GM23338 (cell line): ENCODE data around the gene L3MBTL4. TPM values are rescaled to one million over a fixed set of nuclear protein-coding genes. Genes with fewer than 3 reads are reported as not detected.

Source experiments
- ATAC-seq: fragments of 200-7000 bp; cut with Tn5 transposase; 3 replicates; pipeline ENCODE4 v1.9.1; 2020
- DNase-seq: peaks from one replicate; pipeline ENCODE4 v3.0.0-alpha.2; 2015; ENCODE audit warnings: low spot score
- H2AFZ ChIP-seq: fragments of 200-600 bp; sonication (generic); 2 replicates; pipeline ENCODE4 v1.8.0; 2016; ENCODE audit warnings: antibody characterized with exemption, mild to moderate bottlenecking, moderate library complexity
- H3F3A ChIP-seq: fragments of 200-600 bp; sonication (generic); replicated peaks from 2 replicates; pipeline ENCODE4 v1.8.0; 2017; ENCODE audit warnings: antibody characterized with exemption, mixed run types, low read depth
- H3K27ac ChIP-seq: fragments of 200-600 bp; sonication (generic); 2 replicates; pipeline ENCODE4 v1.6.1; 2016; ENCODE audit warnings: low read depth
- H3K27me3 ChIP-seq: fragments of 200-600 bp; sonication (generic); 2 replicates; pipeline ENCODE4 v1.8.0; 2016; ENCODE audit warnings: mild to moderate bottlenecking, mixed run types, moderate library complexity; ENCODE audit not compliant: insufficient read depth
- H3K36me3 ChIP-seq: fragments of 200-600 bp; sonication (generic); 2 replicates; pipeline ENCODE4 v1.8.0; 2016; ENCODE audit warnings: mild to moderate bottlenecking; ENCODE audit not compliant: insufficient read depth
- H3K4me1 ChIP-seq: fragments of 200-600 bp; sonication (generic); 2 replicates; pipeline ENCODE4 v1.8.0; 2016; ENCODE audit warnings: mild to moderate bottlenecking, moderate library complexity; ENCODE audit not compliant: insufficient read depth
- H3K4me2 ChIP-seq: fragments of 200-600 bp; sonication (generic); 2 replicates; pipeline ENCODE4 v1.7.1; 2017; ENCODE audit warnings: mixed run types
- H3K4me3 ChIP-seq: fragments of 200-600 bp; sonication (generic); 2 replicates; pipeline ENCODE4 v1.6.1; 2016; ENCODE audit warnings: mixed run types
- H3K79me2 ChIP-seq: fragments of 200-600 bp; sonication (generic); replicated peaks from 2 replicates; pipeline ENCODE4 v1.8.0; 2017; ENCODE audit warnings: mild to moderate bottlenecking; ENCODE audit not compliant: insufficient read depth
- H3K9me2 ChIP-seq: fragments of 200-600 bp; sonication (generic); 2 replicates; pipeline ENCODE4 v1.8.0; 2017; ENCODE audit not compliant: insufficient read depth
- H4K20me1 ChIP-seq: fragments of 200-600 bp; sonication (generic); replicated peaks from 2 replicates; pipeline ENCODE4 v1.8.0; 2017; ENCODE audit warnings: mild to moderate bottlenecking; ENCODE audit not compliant: insufficient read depth
- H3K27ac Mint-ChIP-seq: 2 replicates; pipeline ENCODE4 v1.8.0; 2020; ENCODE audit warnings: inconsistent platforms, mild to moderate bottlenecking, moderate library complexity, mixed read lengths
- H3K27me3 Mint-ChIP-seq: 3 replicates; pipeline ENCODE4 v1.8.0; 2022; ENCODE audit warnings: low read depth, mild to moderate bottlenecking, moderate library complexity, mixed read lengths, inconsistent platforms; ENCODE audit not compliant: insufficient read depth, poor library complexity
- H3K36me3 Mint-ChIP-seq: 3 replicates; pipeline ENCODE4 v1.8.0; 2021; ENCODE audit warnings: low read depth, mild to moderate bottlenecking, inconsistent platforms, moderate library complexity, mixed read lengths
- H3K4me1 Mint-ChIP-seq: 3 replicates; pipeline ENCODE4 v1.8.0; 2020; ENCODE audit warnings: mild to moderate bottlenecking, inconsistent platforms, mixed read lengths
- H3K4me3 Mint-ChIP-seq: 3 replicates; pipeline ENCODE4 v1.8.0; 2021; ENCODE audit warnings: moderate library complexity, mild to moderate bottlenecking, inconsistent platforms, mixed read lengths
- H3K9me3 Mint-ChIP-seq: 3 replicates; pipeline ENCODE4 v1.8.0; 2020; ENCODE audit warnings: moderate library complexity, mild to moderate bottlenecking, inconsistent platforms, mixed read lengths
- CREB1 ChIP-seq: fragments of 250-450 bp; sonication (Bioruptor Pico); IDR thresholded peaks from 2 replicates; pipeline ENCODE4 v1.5.0; 2020; ENCODE audit warnings: low read depth, mild to moderate bottlenecking, moderate library complexity
- ZNF462 ChIP-seq: fragments of 250-450 bp; sonication (Bioruptor Pico); IDR thresholded peaks from 2 replicates; pipeline ENCODE4 v1.5.0; 2020; ENCODE audit warnings: mild to moderate bottlenecking, moderate library complexity
- polyA plus RNA-seq: library from polyadenylated mRNA; unstranded; fragments of >200 nt; fragmentation: Nextera tagmentation; extraction: Ambion mirVana; gene quantifications from 2 replicates; pipeline ENCODE4 v1.2.1, GENCODE V29; 2016
- total RNA-seq: library from RNA; depleted of rRNA; stranded (reverse); fragments of >200 nt; shearing (Covaris generic); gene quantifications from 2 replicates; pipeline ENCODE4 v1.2.3, GENCODE V29; 2014

Gene L3MBTL4
- total and polyA plus RNA-seq, 2 experiments from 2014 or later, result 0.48 to 2.8 TPM

- no peak overlapping the region for H2AFZ ChIP-seq
- H3K27me3 ChIP-seq, result no peaks in the 10 kb centered on the region
- H3K4me1 ChIP-seq, result no peaks in the 10 kb centered on the region
- no peak for DNase-seq
- peaks cover 19% of the 10 kb centered on the region for H3K9me2 ChIP-seq
- Mint-ChIP-seq H3K4me3 (no peak overlapping the region), H3K27me3 (peaks cover 3% of the 10 kb centered on the region), H3K9me3 (peaks cover 19% of the 10 kb centered on the region), H3K27ac (no peak overlapping the region), H3K4me1 (no peaks in the 10 kb centered on the region), H3K36me3 (peaks cover 12% of the 10 kb centered on the region)
- H3K27ac ChIP-seq, result no peak overlapping the region
- H3K4me2 ChIP-seq, result no peak overlapping the region
- H4K20me1 ChIP-seq, result no peaks in the 10 kb centered on the region
- 0 out of 2 replicates have a peak, but pooled peaks cover 3% of the 10 kb centered on the region for H3K36me3 ChIP-seq
- TF ChIP-seq ZNF462 (CRISPR knock-in tag) (no peak), CREB1 (CRISPR knock-in tag) (no peak)
- no peak for ATAC-seq
- no peaks in the 10 kb centered on the region for H3K79me2 ChIP-seq
- H3K4me3 ChIP-seq, result no peak overlapping the region
- no peaks in the 10 kb centered on the region for H3F3A ChIP-seq
Measured at GRCh38 chr18:6327895-6328620, 86.7 kb downstream of the L3MBTL4 start.

GRCh38 chr18:6327485-6327884, 87.2 kb downstream of the L3MBTL4 start:
- Histone ChIP-seq H4K20me1 (no peaks in the 10 kb centered on the region), H3K4me2 (no peak overlapping the region), H3K4me1 (no peaks in the 10 kb centered on the region), H3K27ac (no peak overlapping the region), H2AFZ (no peak overlapping the region), H3K27me3 (no peaks in the 10 kb centered on the region), H3F3A (no peaks in the 10 kb centered on the region), H3K79me2 (no peaks in the 10 kb centered on the region), H3K36me3 (0 out of 2 replicates have a peak, but pooled peaks cover 3% of the 10 kb centered on the region), H3K9me2 (peaks cover 16% of the 10 kb centered on the region), H3K4me3 (no peak overlapping the region)
- no peak for TF ChIP-seq ZNF462 (CRISPR knock-in tag)
- ATAC-seq (no peak), DNase-seq (no peak)
- no peak overlapping the region for H3K4me3 Mint-ChIP-seq
- H3K9me3 Mint-ChIP-seq, result peaks cover 25% of the 10 kb centered on the region
- no peak overlapping the region for H3K27ac Mint-ChIP-seq
- H3K36me3 Mint-ChIP-seq, result peaks cover 16% of the 10 kb centered on the region
- peaks cover 3% of the 10 kb centered on the region for H3K27me3 Mint-ChIP-seq
- no peaks in the 10 kb centered on the region for H3K4me1 Mint-ChIP-seq
